ENCODE results near the gene DDX42. TPM values are rescaled to one million over a fixed set of nuclear protein-coding genes. Genes with fewer than 3 reads are reported as not detected.
A peak's percentile ranks its signal among the peaks of the same experiment; 100 is the strongest.
"Not testable (repeated sequence)": the region's sequence is repeated elsewhere in the genome, so short reads cannot be mapped to it uniquely, and the experiment has no call there.

DDX42 gene
- total RNA-seq, 4 donors from 2014 or later: 56.9 to 222 (median 84.9) TPM

- Histone ChIP-seq H3K27me3 (no peaks in the 10 kb centered on the region), H3K27ac (peak overlapping the region; percentile 93), H3K4me1 (peaks cover 52% of the 10 kb centered on the region), H3K9me3 (no peaks in the 10 kb centered on the region), H3K4me3 (peak overlapping the region; percentile 71), H3K36me3 (peaks cover 4% of the 10 kb centered on the region)
- peak in 1 of 2 donors; percentile 80 for DNase-seq (ENCODE audit: low spot score in 2 of 2)
- 2% methylated on average over 31 of the region's 36 CpGs for WGBS
- TF ChIP-seq CTCF (IDR thresholded peaks at IDR 0.05) (no peak), POLR2A (IDR thresholded peaks at IDR 0.05) (no peak), POLR2AphosphoS5 (IDR thresholded peaks at IDR 0.05) (no peak), EP300 (IDR thresholded peaks at IDR 0.05) (no peak)
Measured at GRCh38 chr17:63842173-63842539, 68.2 kb downstream of the DDX42 start.

- no peaks in the 10 kb centered on the region for H3K36me3 ChIP-seq
- peaks cover 46% of the 10 kb centered on the region for H3K4me1 ChIP-seq
- 0% methylated on average over 58 of the region's 92 CpGs for WGBS
- no peaks in the 10 kb centered on the region for H3K27me3 ChIP-seq
- peak within 1 kb of the TSS; percentile 71 for H3K4me3 ChIP-seq
- H3K27ac ChIP-seq: peak within 1 kb of the TSS; percentile 93
- TF ChIP-seq POLR2A (IDR thresholded peaks at IDR 0.05) (peak; percentile 30 to 88), CTCF (IDR thresholded peaks at IDR 0.05) (no peak), POLR2AphosphoS5 (IDR thresholded peaks at IDR 0.05) (peak in 2 of 3 donors; percentile 67 to 91), EP300 (IDR thresholded peaks at IDR 0.05) (no peak)
- H3K9me3 ChIP-seq: no peaks in the 10 kb centered on the region
- DNase-seq (ENCODE audit: low spot score in 2 of 2): peak; percentile 99
Measured at GRCh38 chr17:63842540-63843386, 68.8 kb downstream of the DDX42 start, which contains the start of gene SMARCD2. SMARCD2 (minus strand) TSS chr17:63842685; CDS start chr17:63842674, 11 bp downstream.

DNA sequence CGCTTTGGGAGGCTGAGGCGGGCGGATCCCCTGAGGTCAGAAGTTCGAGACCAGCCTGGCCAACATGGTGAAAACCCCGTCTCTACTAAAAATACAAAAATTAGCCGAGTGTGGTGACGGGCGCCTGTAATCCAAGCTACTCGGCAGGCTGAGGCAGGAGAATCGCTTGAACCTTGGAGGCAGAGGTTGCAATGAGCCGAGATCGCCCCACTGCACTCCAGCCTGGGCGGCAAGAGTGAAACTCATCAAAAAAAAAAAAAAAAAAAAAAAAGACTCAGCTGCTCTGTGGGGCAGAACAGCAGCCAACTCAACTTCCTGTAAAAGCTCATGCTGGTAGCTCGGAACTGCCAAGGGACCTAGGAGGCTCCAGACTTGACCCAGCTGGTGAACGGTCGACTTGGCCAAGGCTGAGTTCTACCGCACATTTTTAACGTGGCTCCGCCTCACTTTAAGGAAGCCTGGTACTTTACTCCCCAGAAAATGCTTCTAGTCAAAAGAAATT lies 69.5 kb downstream of the DDX42 start:
- not testable (repeated sequence) for DNase-seq (ENCODE audit: low spot score in 2 of 2)

GRCh38 chr17:63843910-63844677 lies 70.1 kb downstream of the DDX42 start:
- Histone ChIP-seq H3K4me3 (peak overlapping the region; percentile 71), H3K9me3 (no peaks in the 10 kb centered on the region), H3K27ac (peak overlapping the region; percentile 64), H3K4me1 (peaks cover 39% of the 10 kb centered on the region), H3K36me3 (no peaks in the 10 kb centered on the region), H3K27me3 (no peaks in the 10 kb centered on the region)
- whole genome bisulfite sequencing: 78% methylated on average over 9 of the region's 9 CpGs
- DNase-seq (ENCODE audit: low spot score in 2 of 2): no peak
- TF ChIP-seq EP300 (IDR thresholded peaks at IDR 0.05) (no peak), CTCF (IDR thresholded peaks at IDR 0.05) (peak in 1 of 2 donors; percentile 0)

More for the DNA sequence above, 69.5 kb downstream of the DDX42 start:
- Histone ChIP-seq H3K4me1 (peaks cover 41% of the 10 kb centered on the region), H3K4me3 (peak overlapping the region; percentile 71), H3K27ac (peak overlapping the region; percentile 64)
- not testable (repeated sequence) for H3K27me3 ChIP-seq, H3K9me3 ChIP-seq, H3K36me3 ChIP-seq
- 9% methylated on average over 19 of the region's 19 CpGs for WGBS

GRCh38 chr17:63845509-63845908 lies 71.5 kb downstream of the DDX42 start:
- TF ChIP-seq POLR2A (IDR thresholded peaks at IDR 0.05) (no peak), CTCF (IDR thresholded peaks at IDR 0.05) (no peak), EP300 (IDR thresholded peaks at IDR 0.05) (no peak), POLR2AphosphoS5 (IDR thresholded peaks at IDR 0.05) (no peak)
- H3K27me3 ChIP-seq: no peaks in the 10 kb centered on the region
- H3K9me3 ChIP-seq: no peaks in the 10 kb centered on the region
- peaks cover 29% of the 10 kb centered on the region for H3K4me1 ChIP-seq
- H3K36me3 ChIP-seq: no peaks in the 10 kb centered on the region
- no peak overlapping the region for H3K27ac ChIP-seq
- no peak for DNase-seq (ENCODE audit: low spot score in 2 of 2)
- WGBS: 42% methylated on average over 1 of the region's 1 CpG
- no peak overlapping the region for H3K4me3 ChIP-seq

All from suprapubic skin (tissue), 4 donors.